ENCODE measurements around the gene OSBPL9.

Gene OSBPL9

GRCh38 chr1:51572365-51572764, 44.5 kb upstream of the OSBPL9 start:
- no peaks in the 10 kb centered on the region for H3K27me3 ChIP-seq (replicated peaks; ENCODE audit: control insufficient read depth, insufficient read depth, low read length)
- no peak for TF ChIP-seq CTCF (IDR thresholded peaks at IDR 0.05; ENCODE audit: insufficient read depth, low read length, poor library complexity, severe bottlenecking)
- DNase-seq (ENCODE audit: extremely low read depth, insufficient read length) = no peak
- H3K4me3 ChIP-seq (replicated peaks; ENCODE audit: low read depth, low read length) = no peak overlapping the region
- H3K36me3 ChIP-seq (ENCODE audit: control insufficient read depth, insufficient read depth, low read length) = no peaks in the 10 kb centered on the region

- no peak for TF ChIP-seq CTCF (IDR thresholded peaks at IDR 0.05; ENCODE audit: insufficient read depth, low read length, poor library complexity, severe bottlenecking)
- no peak for DNase-seq (ENCODE audit: extremely low read depth, insufficient read length)
- Histone ChIP-seq H3K4me3 (replicated peaks; ENCODE audit: low read depth, low read length) (no peak overlapping the region), H3K27me3 (replicated peaks; ENCODE audit: control insufficient read depth, insufficient read depth, low read length) (no peaks in the 10 kb centered on the region), H3K36me3 (ENCODE audit: control insufficient read depth, insufficient read depth, low read length) (no peaks in the 10 kb centered on the region)
These were observed 42.1 kb upstream of the OSBPL9 start for GRCh38 chr1:51574796-51575195.

- no peak overlapping the region for H3K4me3 ChIP-seq (replicated peaks; ENCODE audit: low read depth, low read length)
- H3K36me3 ChIP-seq (ENCODE audit: control insufficient read depth, insufficient read depth, low read length) = no peaks in the 10 kb centered on the region
- H3K27me3 ChIP-seq (replicated peaks; ENCODE audit: control insufficient read depth, insufficient read depth, low read length) = no peaks in the 10 kb centered on the region
- DNase-seq (ENCODE audit: extremely low read depth, insufficient read length) = peak; percentile 43
- TF ChIP-seq CTCF (IDR thresholded peaks at IDR 0.05; ENCODE audit: insufficient read depth, low read length, poor library complexity, severe bottlenecking) = no peak
These were observed 41.3 kb upstream of the OSBPL9 start for GRCh38 chr1:51575406-51576084.

GRCh38 chr1:51576085-51576444, 40.8 kb upstream of the OSBPL9 start:
- no peaks in the 10 kb centered on the region for H3K27me3 ChIP-seq (replicated peaks; ENCODE audit: control insufficient read depth, insufficient read depth, low read length)
- H3K4me3 ChIP-seq (replicated peaks; ENCODE audit: low read depth, low read length) = no peak overlapping the region
- DNase-seq (ENCODE audit: extremely low read depth, insufficient read length) = peak; percentile 32
- no peak for TF ChIP-seq CTCF (IDR thresholded peaks at IDR 0.05; ENCODE audit: insufficient read depth, low read length, poor library complexity, severe bottlenecking)
- no peaks in the 10 kb centered on the region for H3K36me3 ChIP-seq (ENCODE audit: control insufficient read depth, insufficient read depth, low read length)

- H3K27me3 ChIP-seq (replicated peaks; ENCODE audit: control insufficient read depth, insufficient read depth, low read length) = no peaks in the 10 kb centered on the region
- TF ChIP-seq CTCF (IDR thresholded peaks at IDR 0.05; ENCODE audit: insufficient read depth, low read length, poor library complexity, severe bottlenecking) = no peak
- DNase-seq (ENCODE audit: extremely low read depth, insufficient read length) = no peak
- H3K4me3 ChIP-seq (replicated peaks; ENCODE audit: low read depth, low read length) = no peak overlapping the region
- no peaks in the 10 kb centered on the region for H3K36me3 ChIP-seq (ENCODE audit: control insufficient read depth, insufficient read depth, low read length)
These were observed 40.0 kb upstream of the OSBPL9 start for GRCh38 chr1:51576923-51577322.
